H9 (cell line): ENCODE results near the gene APBB2. TPM values are rescaled to one million over a fixed set of nuclear protein-coding genes. Genes with fewer than 3 reads are reported as not detected.

Experiments used
- DNase-seq: peaks from one replicate; pipeline ENCODE4 v3.0.0-alpha.2; 2017
- H2AFZ ChIP-seq: one replicate; pipeline ENCODE4 v1.6.1; 2013; ENCODE audit warnings: mild to moderate bottlenecking, low read length, control low read depth, moderate library complexity
- H2AK5ac ChIP-seq: 2 replicates; pipeline ENCODE4 v1.6.1; 2013; ENCODE audit warnings: low read length, control low read depth, mixed read lengths; ENCODE audit not compliant: insufficient read length
- H2BK120ac ChIP-seq: one replicate; pipeline ENCODE4 v1.6.1; 2013; ENCODE audit warnings: low read depth, mild to moderate bottlenecking, low read length, control low read depth, inconsistent platforms; ENCODE audit not compliant: poor library complexity, severe bottlenecking
- H2BK12ac ChIP-seq: 2 replicates; pipeline ENCODE4 v1.6.1; 2013; ENCODE audit warnings: low read length, control low read depth, mixed read lengths, low read depth; ENCODE audit not compliant: insufficient read length
- H2BK15ac ChIP-seq: 2 replicates; pipeline ENCODE4 v1.6.1; 2013; ENCODE audit warnings: low read depth, low read length, control low read depth
- H2BK20ac ChIP-seq: one replicate; pipeline ENCODE4 v1.6.1; 2013; ENCODE audit warnings: low read depth, mild to moderate bottlenecking, low read length, control low read depth, inconsistent platforms; ENCODE audit not compliant: poor library complexity, severe bottlenecking
- H2BK5ac ChIP-seq: 2 replicates; pipeline ENCODE4 v1.6.1; 2013; ENCODE audit warnings: low read length, control low read depth, mixed read lengths; ENCODE audit not compliant: insufficient read length
- H3K14ac ChIP-seq: 2 replicates; pipeline ENCODE4 v1.6.1; 2013; ENCODE audit warnings: low read length, control low read depth; ENCODE audit not compliant: insufficient read depth
- H3K18ac ChIP-seq: 2 replicates; pipeline ENCODE4 v1.6.1; 2013; ENCODE audit warnings: low read depth, mild to moderate bottlenecking, mixed read lengths, low read length, control low read depth; ENCODE audit not compliant: insufficient read length
- H3K23ac ChIP-seq: 2 replicates; pipeline ENCODE4 v1.6.1; 2013; ENCODE audit warnings: low read length, control low read depth, mixed read lengths, low read depth; ENCODE audit not compliant: insufficient read length
- H3K23me2 ChIP-seq: 2 replicates; pipeline ENCODE4 v1.6.1; 2013; ENCODE audit warnings: low read depth, mild to moderate bottlenecking, mixed read lengths, low read length, control low read depth; ENCODE audit not compliant: insufficient read length, poor library complexity, severe bottlenecking
- H3K27ac ChIP-seq: 2 replicates; pipeline ENCODE4 v1.5.1; 2013; ENCODE audit warnings: low read length, control low read depth, mixed read lengths, low read depth; ENCODE audit not compliant: insufficient read length
- H3K27me3 ChIP-seq: 2 replicates; pipeline ENCODE4 v1.6.1; 2013; ENCODE audit warnings: low read length, control low read depth, inconsistent platforms; ENCODE audit not compliant: insufficient read depth
- H3K4ac ChIP-seq: 2 replicates; pipeline ENCODE4 v1.6.1; 2013; ENCODE audit warnings: low read depth, mild to moderate bottlenecking, control low read depth, inconsistent platforms, low read length, moderate library complexity
- H3K4me1 ChIP-seq: 2 replicates; pipeline ENCODE4 v1.6.1; 2013; ENCODE audit warnings: low read length, control low read depth, inconsistent platforms; ENCODE audit not compliant: insufficient read depth
- H3K4me2 ChIP-seq: 2 replicates; pipeline ENCODE4 v1.6.1; 2013; ENCODE audit warnings: low read length, control low read depth, mixed read lengths; ENCODE audit not compliant: insufficient read length, insufficient read depth
- H3K56ac ChIP-seq: 2 replicates; pipeline ENCODE4 v1.6.1; 2013; ENCODE audit warnings: low read depth, mild to moderate bottlenecking, mixed read lengths, low read length, control low read depth; ENCODE audit not compliant: insufficient read length
- H3K79me1 ChIP-seq: 2 replicates; pipeline ENCODE4 v1.6.1; 2013; ENCODE audit warnings: low read depth, mild to moderate bottlenecking, moderate library complexity, low read length, control low read depth, inconsistent platforms; ENCODE audit not compliant: insufficient read depth, poor library complexity, severe bottlenecking
- H3K79me2 ChIP-seq: 2 replicates; pipeline ENCODE4 v1.6.1; 2013; ENCODE audit warnings: low read length, control low read depth, inconsistent platforms; ENCODE audit not compliant: insufficient read depth
- H3K9ac ChIP-seq: 2 replicates; pipeline ENCODE4 v1.6.1; 2013; ENCODE audit warnings: low read length, control low read depth, mixed read lengths; ENCODE audit not compliant: insufficient read length; ENCODE audit errors: extremely low read depth
- H3K9me3 ChIP-seq: one replicate; pipeline ENCODE4 v1.6.1; 2013; ENCODE audit warnings: low read depth, low read length, inconsistent platforms; ENCODE audit not compliant: control insufficient read depth
- H3T11ph ChIP-seq: one replicate; pipeline ENCODE4 v1.6.1; 2013; ENCODE audit warnings: mild to moderate bottlenecking, low read length, control low read depth, inconsistent platforms
- H4K20me1 ChIP-seq: one replicate; pipeline ENCODE4 v1.6.1; 2013; ENCODE audit not compliant: control insufficient read depth, insufficient read length, insufficient read depth
- H4K5ac ChIP-seq: 2 replicates; pipeline ENCODE4 v1.6.1; 2013; ENCODE audit warnings: low read depth, mild to moderate bottlenecking, mixed read lengths, low read length, control low read depth; ENCODE audit not compliant: insufficient read length
- H4K8ac ChIP-seq: replicated peaks from 2 replicates; pipeline ENCODE4 v1.6.1; 2013; ENCODE audit warnings: low read length, control low read depth, mixed read lengths, low read depth; ENCODE audit not compliant: insufficient read length
- H4K91ac ChIP-seq: 2 replicates; pipeline ENCODE4 v1.6.1; 2013; ENCODE audit warnings: low read depth, mild to moderate bottlenecking, moderate library complexity, mixed read lengths, low read length, control low read depth; ENCODE audit not compliant: insufficient read length
- H3K27ac Mint-ChIP-seq, 3 experiments: 2 replicates in 2 of 3; 3 replicates in 1 of 3; pipeline ENCODE4 v1.8.0; 2020 to 2021; ENCODE audit warnings: mixed read lengths in 3 of 3, mild to moderate bottlenecking in 1 of 3, moderate library complexity in 1 of 3
- H3K27me3 Mint-ChIP-seq: 2 replicates; pipeline ENCODE4 v1.8.0; 2021; ENCODE audit warnings: low read depth, mild to moderate bottlenecking, moderate library complexity, mixed read lengths
- H3K36me3 Mint-ChIP-seq, 3 experiments: 2 replicates in 2 of 3; 3 replicates in 1 of 3; pipeline ENCODE4 v1.8.0; 2020 to 2021; ENCODE audit warnings: low read depth in 3 of 3, mixed read lengths in 3 of 3; ENCODE audit not compliant: insufficient read depth in 1 of 3
- H3K4me1 Mint-ChIP-seq, 2 experiments: 2 replicates each; pipeline ENCODE4 v1.8.0; 2020; ENCODE audit warnings: mixed read lengths in 2 of 2
- H3K4me3 Mint-ChIP-seq, 2 experiments: 2 replicates in 1 of 2; 3 replicates in 1 of 2; pipeline ENCODE4 v1.8.0; 2020 to 2021; ENCODE audit warnings: mild to moderate bottlenecking in 2 of 2, mixed read lengths in 2 of 2, moderate library complexity in 1 of 2
- H3K9me3 Mint-ChIP-seq, 2 experiments: 2 replicates in 1 of 2; 3 replicates in 1 of 2; pipeline ENCODE4 v1.8.0; 2020; ENCODE audit warnings: mild to moderate bottlenecking in 2 of 2, mixed read lengths in 2 of 2, moderate library complexity in 1 of 2
- CTCF ChIP-seq: fragments of 200-600 bp; sonication (generic); conservative IDR thresholded peaks from 3 replicates; pipeline ENCODE4 v1.8.0; 2021; ENCODE audit warnings: antibody characterized with exemption, mild to moderate bottlenecking
- WGBS: extraction: QIAGEN DNeasy Blood & Tissue Kit; methylation state at CpG from one replicate; pipeline ENCODE4 v1.1.7; 2013; ENCODE audit warnings: missing lambda C conversion rate, low lambda C conversion rate, mixed read lengths; ENCODE audit not compliant: insufficient read length; ENCODE audit errors: extremely low coverage; 5-methylcytosine and 5-hydroxymethylcytosine counted together
- total RNA-seq: library from RNA; stranded (reverse); gene quantifications from 2 replicates; pipeline ENCODE4 v1.2.1, GENCODE V29; 2021

APBB2 gene
- total RNA-seq, 1 experiment from 2014 or later = 39.6 TPM

GRCh38 chr4:40827758-40828157 lies 386.6 kb downstream of the APBB2 start:
- Histone ChIP-seq H3K9me3 (no peaks in the 10 kb centered on the region), H3K4me2 (no peak overlapping the region), H4K91ac (no peak overlapping the region), H2BK12ac (no peak overlapping the region), H3K23me2 (no peaks in the 10 kb centered on the region), H3K4me1 (no peaks in the 10 kb centered on the region), H3K4ac (no peak overlapping the region), H4K5ac (no peak overlapping the region), H3K18ac (no peak overlapping the region), H2BK5ac (no peak overlapping the region), H3K79me2 (no peaks in the 10 kb centered on the region; the same call in 1 of the 2 replicates), H3K9ac (no peak overlapping the region), H3K14ac (no peak overlapping the region), H2AFZ (no peak overlapping the region), H3K56ac (no peak overlapping the region), H2BK120ac (no peak overlapping the region), H2AK5ac (no peak overlapping the region), H2BK20ac (no peak overlapping the region), H3K23ac (no peak overlapping the region), H3T11ph (no peak overlapping the region), H3K27me3 (no peaks in the 10 kb centered on the region), H2BK15ac (no peak overlapping the region), H4K8ac (no peak overlapping the region), H3K27ac (no peak overlapping the region), H4K20me1 (no peaks in the 10 kb centered on the region), H3K79me1 (no peaks in the 10 kb centered on the region)
- H3K27me3 Mint-ChIP-seq = no peaks in the 10 kb centered on the region
- H3K36me3 Mint-ChIP-seq = peaks cover 23 to 64% (median 59%) of the 10 kb centered on the region in 3 experiments; a peak in 6 of 7 replicates
- no peak overlapping the region; a peak in 2 of 7 replicates for H3K27ac Mint-ChIP-seq
- no peaks in the 10 kb centered on the region for H3K4me1 Mint-ChIP-seq
- H3K4me3 Mint-ChIP-seq = no peak overlapping the region
- H3K9me3 Mint-ChIP-seq = no peaks in the 10 kb centered on the region
- DNase-seq = no peak
- TF ChIP-seq CTCF = no peak
- no CpG with 5 or more reads among the region's 6 CpGs for WGBS
